ENCODE data around the gene RAPGEF3. TPM values are rescaled to one million over a fixed set of nuclear protein-coding genes. Genes with fewer than 3 reads are reported as not detected.

Gene RAPGEF3
- total RNA-seq, 4 donors from 2014 or later, result 18.3 to 48.2 (median 32.5) TPM

DNA sequence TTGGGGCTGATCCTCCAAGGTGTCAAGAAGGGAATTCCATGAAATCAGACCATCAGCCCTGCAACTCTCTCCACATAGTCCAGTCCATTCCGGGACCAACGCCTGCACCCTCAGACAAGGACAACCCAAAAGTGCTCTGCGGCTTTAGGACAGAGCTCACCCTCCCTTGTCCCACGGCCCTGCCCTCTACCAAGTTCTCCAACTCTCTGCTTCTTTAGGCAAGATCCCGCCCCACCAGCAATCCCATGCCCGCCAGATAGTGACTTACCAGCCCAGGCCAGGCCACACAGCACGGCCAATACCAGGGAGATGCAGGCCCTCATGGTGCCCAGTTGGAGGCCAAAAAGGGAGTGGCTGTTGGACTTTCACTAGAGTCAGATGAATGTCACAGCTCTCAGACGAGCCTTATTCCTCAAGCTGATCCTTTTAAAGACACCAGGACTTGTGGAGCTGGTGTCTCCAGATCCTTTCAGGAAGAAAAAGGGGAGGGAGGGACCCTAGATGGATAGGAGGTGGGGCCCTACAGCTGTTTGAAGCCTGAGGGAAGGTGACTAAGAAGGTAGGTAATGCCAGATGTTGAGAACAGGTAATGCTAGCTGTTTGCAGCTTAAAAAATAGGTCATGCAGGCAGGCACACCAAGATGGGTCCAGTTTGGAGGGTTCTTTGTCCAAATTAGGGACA is 33.4 kb downstream of the RAPGEF3 start, which contains the start of gene ENDOU:
ENDOU (minus strand) TSS at position 400 of the 682 bp plus-strand sequence; CDS start at position 323, 77 bp downstream.
- no peak within 1 kb of the TSS for H3K4me3 ChIP-seq
- no peak for DNase-seq (ENCODE audit: extremely low spot score)
- H3K4me1 ChIP-seq, result peaks cover 9 to 22% (median 15%) of the 10 kb centered on the region in 4 donors
- TF ChIP-seq EP300 (IDR thresholded peaks at IDR 0.05) (no peak), POLR2AphosphoS5 (IDR thresholded peaks at IDR 0.05) (no peak), POLR2A (IDR thresholded peaks at IDR 0.05; ENCODE audit: low read depth) (no peak)
- TF ChIP-seq, protein P1, sequence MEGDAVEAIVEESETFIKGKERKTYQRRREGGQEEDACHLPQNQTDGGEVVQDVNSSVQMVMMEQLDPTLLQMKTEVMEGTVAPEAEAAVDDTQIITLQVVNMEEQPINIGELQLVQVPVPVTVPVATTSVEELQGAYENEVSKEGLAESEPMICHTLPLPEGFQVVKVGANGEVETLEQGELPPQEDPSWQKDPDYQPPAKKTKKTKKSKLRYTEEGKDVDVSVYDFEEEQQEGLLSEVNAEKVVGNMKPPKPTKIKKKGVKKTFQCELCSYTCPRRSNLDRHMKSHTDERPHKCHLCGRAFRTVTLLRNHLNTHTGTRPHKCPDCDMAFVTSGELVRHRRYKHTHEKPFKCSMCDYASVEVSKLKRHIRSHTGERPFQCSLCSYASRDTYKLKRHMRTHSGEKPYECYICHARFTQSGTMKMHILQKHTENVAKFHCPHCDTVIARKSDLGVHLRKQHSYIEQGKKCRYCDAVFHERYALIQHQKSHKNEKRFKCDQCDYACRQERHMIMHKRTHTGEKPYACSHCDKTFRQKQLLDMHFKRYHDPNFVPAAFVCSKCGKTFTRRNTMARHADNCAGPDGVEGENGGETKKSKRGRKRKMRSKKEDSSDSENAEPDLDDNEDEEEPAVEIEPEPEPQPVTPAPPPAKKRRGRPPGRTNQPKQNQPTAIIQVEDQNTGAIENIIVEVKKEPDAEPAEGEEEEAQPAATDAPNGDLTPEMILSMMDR (IDR thresholded peaks at IDR 0.05), result no peak
- H3K9me3 ChIP-seq, result no peaks in the 10 kb centered on the region
- H3K36me3 ChIP-seq, result peaks cover 0 to 6% (median 0%) of the 10 kb centered on the region in 4 donors
- no peak within 1 kb of the TSS for H3K27ac ChIP-seq (replicated peaks in 1 of 4)
- intact Hi-C loops (cut with DNase I), result no loop called here
- H3K27me3 ChIP-seq, result no peaks in the 10 kb centered on the region
- WGBS, result 87% methylated on average over 8 of the region's 8 CpGs

DNA sequence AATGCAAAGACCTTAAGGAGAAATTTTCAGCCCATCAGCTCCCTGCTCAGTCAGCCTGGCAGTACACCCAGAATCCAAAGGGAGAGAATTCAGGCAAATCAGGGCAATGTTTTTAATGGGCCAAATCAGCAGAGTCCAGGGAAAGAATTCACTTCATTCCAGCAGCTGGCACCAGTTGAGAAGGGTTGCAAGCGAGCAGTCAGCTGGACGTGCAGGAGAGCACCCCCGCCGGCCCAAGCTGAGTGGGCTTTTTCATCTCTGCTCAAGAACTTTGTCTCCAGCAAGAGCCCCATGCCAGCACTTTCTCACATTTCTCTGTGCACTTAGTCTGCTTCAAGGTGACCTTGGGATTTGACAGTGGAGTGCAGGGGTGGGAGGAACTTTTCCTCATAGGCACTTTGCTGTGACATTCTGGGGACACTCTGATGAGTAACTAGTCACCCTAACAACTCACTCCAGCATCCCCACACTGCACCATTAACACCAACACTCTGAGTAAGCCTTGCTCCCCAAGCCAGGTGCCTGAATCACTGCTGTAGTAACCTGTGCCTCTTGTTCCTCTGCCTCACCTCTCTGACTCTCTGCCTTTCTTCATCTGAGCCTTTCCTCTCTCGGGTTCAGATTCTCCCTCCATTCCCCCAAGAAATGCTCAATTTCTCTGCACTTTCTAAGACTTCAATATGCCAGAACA is 35.6 kb downstream of the RAPGEF3 start:
- no peak for TF ChIP-seq POLR2A (IDR thresholded peaks at IDR 0.05; ENCODE audit: low read depth)
- TF ChIP-seq EP300 (IDR thresholded peaks at IDR 0.05), result no peak
- TF ChIP-seq POLR2AphosphoS5 (IDR thresholded peaks at IDR 0.05), result no peak
- TF ChIP-seq, protein P1 (IDR thresholded peaks at IDR 0.05), result no peak
- Histone ChIP-seq H3K4me1 (peaks cover 8 to 26% (median 18%) of the 10 kb centered on the region in 4 donors), H3K4me3 (no peak overlapping the region), H3K27me3 (no peaks in the 10 kb centered on the region), H3K9me3 (no peaks in the 10 kb centered on the region), H3K36me3 (peaks cover 0 to 6% (median 0%) of the 10 kb centered on the region in 4 donors), H3K27ac (replicated peaks in 1 of 4) (no peak overlapping the region)
- no peak for DNase-seq (ENCODE audit: extremely low spot score)
- 92% methylated on average over 5 of the region's 5 CpGs for WGBS
- intact Hi-C loops (cut with DNase I), result no loop called here

DNA sequence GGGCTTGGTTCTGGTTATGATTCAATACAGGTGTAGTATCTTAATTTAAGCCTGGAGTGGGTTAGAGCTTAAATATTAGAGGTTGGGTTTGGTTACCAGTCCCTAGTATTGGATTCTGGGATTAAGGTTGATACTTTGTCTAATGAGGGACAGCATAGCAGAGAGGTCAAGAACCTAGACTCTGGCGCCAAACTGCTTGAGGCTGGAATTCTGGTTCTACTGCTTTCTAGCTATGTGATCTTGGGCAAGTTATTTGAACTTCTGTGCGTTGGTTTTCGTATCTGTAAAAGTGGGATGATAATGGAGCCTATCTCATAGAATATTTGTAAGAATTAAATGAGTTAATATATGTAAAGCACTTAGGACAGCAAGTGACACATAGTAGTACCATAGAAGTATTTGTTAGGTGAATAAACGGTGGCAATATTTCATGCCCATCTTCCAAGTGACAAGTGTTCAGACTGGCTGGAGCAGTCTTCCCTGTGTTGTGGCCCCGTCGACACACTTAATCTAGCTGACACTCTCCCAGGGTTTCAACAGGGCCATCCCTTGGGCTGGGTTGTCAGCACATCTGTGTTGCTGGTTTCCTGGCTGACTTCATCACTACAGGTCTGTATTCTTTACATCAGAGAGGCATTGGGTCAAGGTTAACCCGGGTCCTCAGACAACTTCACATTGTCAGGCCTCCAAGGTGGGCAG is 36.4 kb downstream of the RAPGEF3 start:
- DNase-seq (ENCODE audit: extremely low spot score), result no peak
- over 99% methylated on average over 6 of the region's 7 CpGs for WGBS
- H3K27ac ChIP-seq (replicated peaks in 1 of 4), result no peak overlapping the region

DNA sequence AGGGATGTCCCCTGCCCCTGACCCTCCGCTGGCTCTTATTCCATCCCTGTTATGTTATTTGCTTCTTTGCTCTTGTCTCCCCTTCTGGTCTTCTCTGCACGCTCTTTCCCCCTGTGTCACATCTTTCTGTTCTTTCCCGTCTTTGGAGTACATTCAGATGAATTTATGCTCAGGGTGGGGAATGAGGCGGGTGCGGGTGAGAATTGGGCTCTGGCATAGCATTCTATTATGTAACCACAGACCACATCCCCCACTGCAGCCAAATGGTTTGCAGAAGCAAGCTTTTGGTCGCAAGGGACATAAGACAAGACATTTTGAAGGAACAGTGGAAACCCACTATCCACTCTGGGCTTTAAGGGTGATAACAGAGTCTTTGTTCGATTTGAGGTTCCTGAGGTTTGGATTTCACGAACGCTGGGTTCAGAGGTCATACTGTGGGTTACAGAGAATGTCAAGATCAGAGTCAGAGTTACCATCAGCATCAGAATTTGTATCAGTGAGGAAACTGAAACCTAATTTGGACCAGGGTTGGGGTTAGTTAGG is 37.2 kb downstream of the RAPGEF3 start:
- H3K4me1 ChIP-seq, result peaks cover 22 to 42% (median 34%) of the 10 kb centered on the region in 4 donors
- no peak overlapping the region for H3K27ac ChIP-seq (replicated peaks in 1 of 4)
- intact Hi-C loops (cut with DNase I), result no loop called here
- no peak for TF ChIP-seq EP300 (IDR thresholded peaks at IDR 0.05)
- no peak for TF ChIP-seq POLR2AphosphoS5 (IDR thresholded peaks at IDR 0.05)
- no peaks in the 10 kb centered on the region for H3K27me3 ChIP-seq
- H3K9me3 ChIP-seq, result no peaks in the 10 kb centered on the region
- no peak overlapping the region for H3K4me3 ChIP-seq
- 77% methylated on average over 9 of the region's 9 CpGs for WGBS
- H3K36me3 ChIP-seq, result peaks cover 0 to 6% (median 0%) of the 10 kb centered on the region in 4 donors
- no peak for DNase-seq (ENCODE audit: extremely low spot score)

More for the DNA sequence above, 36.4 kb downstream of the RAPGEF3 start:
- no peaks in the 10 kb centered on the region for H3K9me3 ChIP-seq
- H3K4me1 ChIP-seq, result peaks cover 15 to 34% (median 26%) of the 10 kb centered on the region in 4 donors
- H3K27me3 ChIP-seq, result no peaks in the 10 kb centered on the region
- intact Hi-C loops (cut with DNase I), result no loop called here
- H3K4me3 ChIP-seq, result no peak overlapping the region
- no peak for TF ChIP-seq POLR2AphosphoS5 (IDR thresholded peaks at IDR 0.05)
- TF ChIP-seq EP300 (IDR thresholded peaks at IDR 0.05), result no peak
- no peak for TF ChIP-seq POLR2A (IDR thresholded peaks at IDR 0.05; ENCODE audit: low read depth)
- TF ChIP-seq, protein P1 (IDR thresholded peaks at IDR 0.05), result no peak
- H3K36me3 ChIP-seq, result peaks cover 0 to 6% (median 0%) of the 10 kb centered on the region in 4 donors

All from esophagus muscularis mucosa (tissue), 4 donors.